Gastroesophageal sphincter (tissue), 4 donors: ENCODE data around the gene SLC35A2. TPM values are rescaled to one million over a fixed set of nuclear protein-coding genes. Genes with fewer than 3 reads are reported as not detected.

ENCODE experiments used
- ATAC-seq: fragments of 150-250 bp; one replicate; pipeline ENCODE4 v1.9.1; 2016; ENCODE audit warnings: mild to moderate bottlenecking, moderate library complexity
- H3K27ac ChIP-seq, 4 donors: fragments of 200-600 bp; sonication (generic) in 3 of 4; 1 replicate in 3 of 4; 2 replicates in 1 of 4; pipeline ENCODE4 v1.5.1; 2016 to 2019
- H3K27me3 ChIP-seq: fragments of 200-600 bp; sonication (generic); one replicate; pipeline ENCODE4 v1.5.1; 2019
- H3K36me3 ChIP-seq, 2 donors: fragments of 200-600 bp; sonication (generic); one replicate each; pipeline ENCODE4 v1.5.1; 2019; ENCODE audit warnings: control low read depth in 1 of 2
- H3K4me1 ChIP-seq, 3 donors: fragments of 200-600 bp; sonication (generic); 1 replicate in 2 of 3; 2 replicates in 1 of 3; pipeline ENCODE4 v1.5.1; 2016 to 2019; ENCODE audit warnings: control low read depth in 2 of 3
- H3K4me3 ChIP-seq, 2 donors: fragments of 200-600 bp; sonication (generic); one replicate each; pipeline ENCODE4 v1.5.1; 2019; ENCODE audit warnings: mild to moderate bottlenecking in 1 of 2, moderate library complexity in 1 of 2
- H3K9me3 ChIP-seq, 3 donors: fragments of 200-600 bp; sonication (generic); one replicate each; pipeline ENCODE4 v1.5.1; 2017 to 2019; ENCODE audit warnings: control low read depth in 2 of 3
- EP300 ChIP-seq: sonication (generic); formaldehyde crosslinking; IDR thresholded peaks from one replicate; pipeline ENCODE4 v1.6.1; 2017; ENCODE audit warnings: antibody characterized with exemption, mild to moderate bottlenecking
- POLR2A ChIP-seq, 2 donors: fragments of 450-650 bp; IDR thresholded peaks; one replicate each; pipeline ENCODE4 v1.6.1; 2017; ENCODE audit warnings: antibody characterized with exemption in 2 of 2, mild to moderate bottlenecking in 2 of 2, moderate library complexity in 1 of 2
- POLR2AphosphoS5 ChIP-seq: sonication (generic); formaldehyde crosslinking; IDR thresholded peaks from one replicate; pipeline ENCODE4 v1.6.1; 2017; ENCODE audit warnings: antibody characterized with exemption
- WGBS, 2 donors: methylation state at CpG; one replicate each; pipeline ENCODE4 v1.1.5; 2018; ENCODE audit warnings: low coverage in 1 of 2; 5-methylcytosine and 5-hydroxymethylcytosine counted together
- total RNA-seq, 4 donors: library from RNA; depleted of rRNA; stranded (reverse); fragments of >200 nt; gene quantifications; one replicate each; pipeline ENCODE4 v1.1.0, GENCODE V29; 2016
- TF ChIP-seq, protein P1 (sequence below), 4 experiments: fragments of 200-600 bp in 2 of 4; fragments of 450-650 bp in 2 of 4; sonication (generic) in 1 of 4; IDR thresholded peaks; one replicate each; pipeline ENCODE4 v1.5.1; 2017 to 2019; ENCODE audit warnings: antibody characterized with exemption in 4 of 4, mild to moderate bottlenecking in 2 of 4, moderate library complexity in 2 of 4

The SLC35A2 gene
- total RNA-seq, 4 donors from 2014 or later = 8.1 to 12.8 (median 11.9) TPM

DNA sequence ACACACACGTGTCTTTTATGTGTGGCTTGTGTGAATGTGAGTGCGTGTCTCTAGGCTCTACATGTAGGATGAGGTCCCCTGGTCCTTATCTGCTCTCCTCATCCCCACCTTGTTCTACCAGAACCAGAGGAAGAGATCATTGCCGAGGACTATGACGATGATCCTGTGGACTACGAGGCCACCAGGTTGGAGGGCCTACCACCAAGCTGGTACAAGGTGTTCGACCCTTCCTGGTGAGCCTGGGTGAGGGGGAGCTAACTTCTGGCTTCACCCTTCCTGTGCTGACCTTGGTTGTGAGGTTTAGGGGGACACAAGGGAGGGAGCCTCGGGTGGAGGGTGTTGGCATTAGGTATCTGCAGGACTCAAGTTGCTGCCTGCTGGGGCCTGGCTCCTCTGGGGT is 10.4 kb downstream of the SLC35A2 start:
- ATAC-seq = no peak
- peaks cover 0 to 26% (median 0%) of the 10 kb centered on the region in 3 donors for H3K4me1 ChIP-seq
- H3K27me3 ChIP-seq = no peaks in the 10 kb centered on the region
- H3K27ac ChIP-seq = no peak overlapping the region
- no peak overlapping the region for H3K4me3 ChIP-seq
- no peak for TF ChIP-seq EP300
- TF ChIP-seq POLR2A (IDR thresholded peaks at IDR 0.05) = no peak
- no peak for TF ChIP-seq POLR2AphosphoS5
- TF ChIP-seq, protein P1, sequence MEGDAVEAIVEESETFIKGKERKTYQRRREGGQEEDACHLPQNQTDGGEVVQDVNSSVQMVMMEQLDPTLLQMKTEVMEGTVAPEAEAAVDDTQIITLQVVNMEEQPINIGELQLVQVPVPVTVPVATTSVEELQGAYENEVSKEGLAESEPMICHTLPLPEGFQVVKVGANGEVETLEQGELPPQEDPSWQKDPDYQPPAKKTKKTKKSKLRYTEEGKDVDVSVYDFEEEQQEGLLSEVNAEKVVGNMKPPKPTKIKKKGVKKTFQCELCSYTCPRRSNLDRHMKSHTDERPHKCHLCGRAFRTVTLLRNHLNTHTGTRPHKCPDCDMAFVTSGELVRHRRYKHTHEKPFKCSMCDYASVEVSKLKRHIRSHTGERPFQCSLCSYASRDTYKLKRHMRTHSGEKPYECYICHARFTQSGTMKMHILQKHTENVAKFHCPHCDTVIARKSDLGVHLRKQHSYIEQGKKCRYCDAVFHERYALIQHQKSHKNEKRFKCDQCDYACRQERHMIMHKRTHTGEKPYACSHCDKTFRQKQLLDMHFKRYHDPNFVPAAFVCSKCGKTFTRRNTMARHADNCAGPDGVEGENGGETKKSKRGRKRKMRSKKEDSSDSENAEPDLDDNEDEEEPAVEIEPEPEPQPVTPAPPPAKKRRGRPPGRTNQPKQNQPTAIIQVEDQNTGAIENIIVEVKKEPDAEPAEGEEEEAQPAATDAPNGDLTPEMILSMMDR (IDR thresholded peaks at IDR 0.05) = no peak
- H3K9me3 ChIP-seq = no peaks in the 10 kb centered on the region
- WGBS, 2 donors = 67 to 71% methylated on average over 1 to 2 of the region's 7 CpGs
- H3K36me3 ChIP-seq = peaks cover 0 to 55% of the 10 kb centered on the region in 2 donors

DNA sequence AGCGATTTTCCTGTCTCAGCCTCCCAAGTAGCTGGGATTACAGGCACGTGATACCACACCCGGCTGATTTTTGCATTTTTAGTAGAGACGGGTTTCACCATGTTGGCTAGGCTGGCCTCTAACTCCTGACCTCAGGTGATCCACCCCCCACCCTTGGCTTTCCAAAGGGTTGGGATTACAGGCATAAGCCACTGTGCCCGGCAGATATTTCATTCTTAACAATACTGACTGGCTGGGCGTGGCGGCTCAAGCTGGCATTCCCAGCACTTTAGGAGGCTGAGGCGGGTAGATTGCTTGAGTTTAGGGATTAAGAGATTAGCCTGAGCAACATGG is 12.4 kb downstream of the SLC35A2 start:
- no peak for TF ChIP-seq POLR2AphosphoS5
- TF ChIP-seq EP300 = no peak
- no peak for TF ChIP-seq POLR2A (IDR thresholded peaks at IDR 0.05)
- TF ChIP-seq, protein P1 (IDR thresholded peaks at IDR 0.05) = no peak
- Histone ChIP-seq H3K27ac (peak overlapping the region in 2 of 4 donors; percentile 14 to 95), H3K4me3 (no peak overlapping the region), H3K4me1 (peaks cover 0 to 37% (median 0%) of the 10 kb centered on the region in 3 donors), H3K9me3 (no peaks in the 10 kb centered on the region), H3K27me3 (no peaks in the 10 kb centered on the region), H3K36me3 (peaks cover 0 to 37% of the 10 kb centered on the region in 2 donors)
- no CpG with 5 or more reads among the region's 8 CpGs for WGBS, 2 donors
- ATAC-seq = no peak

DNA sequence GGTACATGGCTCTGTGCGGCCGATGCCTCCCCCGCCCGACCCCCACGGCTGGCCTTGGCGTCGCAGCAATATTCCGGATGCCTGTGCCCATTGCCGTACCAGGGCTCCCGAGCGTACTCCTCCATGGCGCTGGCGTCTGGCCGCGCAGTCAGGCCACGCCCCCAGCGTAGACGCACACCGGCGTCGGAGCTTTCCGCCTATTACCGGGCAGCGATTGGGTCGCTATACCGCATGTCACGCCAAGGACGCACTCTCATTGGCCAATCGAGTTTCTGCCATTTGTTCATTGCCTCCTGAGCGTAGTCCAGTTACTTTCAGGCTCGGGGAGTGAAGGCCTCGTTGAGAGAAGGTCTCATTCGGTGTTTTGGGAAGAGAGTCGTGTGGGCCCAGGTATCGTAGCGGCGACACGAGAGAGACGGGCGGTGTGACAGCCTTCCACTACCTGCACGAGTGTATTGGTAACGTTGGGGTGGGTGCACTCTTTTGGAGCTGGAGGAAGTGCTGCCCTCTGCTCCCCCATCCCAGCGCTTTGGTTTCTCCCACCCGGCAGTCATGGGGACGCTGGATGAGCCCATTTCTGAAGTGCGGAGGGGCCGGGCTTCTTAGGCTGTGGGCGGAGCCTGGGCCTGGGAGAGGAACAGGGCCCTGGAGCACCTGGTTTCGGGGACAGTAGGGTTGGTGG is 13.7 kb downstream of the SLC35A2 start, which contains the start of the genes PQBP1 and TIMM17B:
Gene PQBP1, plus strand, starts transcription at position 306 of the 682 bp plus-strand sequence. CDS start 580 bp downstream, outside the sequence.
Gene TIMM17B, minus strand, starts transcription at position 144 of the 682 bp plus-strand sequence. Its CDS starts 19 bp downstream, at position 125.
- Histone ChIP-seq H3K4me3 (peak within 1 kb of the TSS; percentile 71 to 90), H3K9me3 (no peaks in the 10 kb centered on the region), H3K4me1 (peaks cover 0 to 37% (median 0%) of the 10 kb centered on the region in 3 donors), H3K27me3 (no peaks in the 10 kb centered on the region), H3K27ac (peak within 1 kb of the TSS; percentile 93 to 99 (median 94)), H3K36me3 (peaks cover 0 to 39% of the 10 kb centered on the region in 2 donors)
- ATAC-seq = peak; percentile 95
- peak; percentile 52 to 62 for TF ChIP-seq POLR2A (IDR thresholded peaks at IDR 0.05)
- TF ChIP-seq EP300 = no peak
- TF ChIP-seq, protein P1 (IDR thresholded peaks at IDR 0.05) = no peak
- TF ChIP-seq POLR2AphosphoS5 = peak; percentile 67
- 43% methylated on average over 26 of the region's 49 CpGs; no CpG with 5 or more reads in 1 of the 2 donors for WGBS, 2 donors

DNA sequence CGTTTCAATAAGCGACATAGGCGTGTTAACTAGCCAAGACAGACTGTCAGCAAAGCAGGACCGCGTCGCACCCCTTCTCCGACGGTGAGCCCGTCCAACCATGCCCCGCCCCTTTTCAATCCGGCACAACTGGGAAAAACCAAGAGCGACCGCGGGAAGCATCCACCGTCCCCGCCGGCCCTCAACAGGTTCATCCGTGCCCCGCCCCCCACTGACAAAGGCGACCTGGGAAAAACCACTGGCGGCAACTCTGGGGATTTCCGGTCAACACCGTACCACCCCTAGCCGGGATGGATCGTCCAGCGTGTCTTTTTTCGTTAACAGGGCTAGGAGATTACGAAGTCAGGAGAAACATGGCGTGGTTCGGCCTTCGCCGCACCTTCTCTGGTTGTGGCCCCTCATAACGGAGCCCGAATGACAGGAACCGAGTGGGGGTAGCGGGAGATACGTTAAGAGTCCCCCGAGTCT is 14.3 kb downstream of the SLC35A2 start:
- Histone ChIP-seq H3K4me1 (peaks cover 0 to 41% (median 0%) of the 10 kb centered on the region in 3 donors), H3K36me3 (peaks cover 0 to 35% of the 10 kb centered on the region in 2 donors), H3K4me3 (peak overlapping the region; percentile 71 to 90), H3K27ac (peak overlapping the region; percentile 93 to 99 (median 94)), H3K27me3 (no peaks in the 10 kb centered on the region), H3K9me3 (no peaks in the 10 kb centered on the region)
- 0 to 30% methylated on average over 2 to 3 of the region's 38 CpGs for WGBS, 2 donors
- peak; percentile 67 for ATAC-seq
- TF ChIP-seq POLR2A (IDR thresholded peaks at IDR 0.05) (no peak), POLR2AphosphoS5 (no peak)
- TF ChIP-seq, protein P1 (IDR thresholded peaks at IDR 0.05) = peak in 1 of 4 experiments; percentile 12
